GM18520 (cell line): ENCODE results near the gene PRKN.

Source experiments
- ATAC-seq: cut with Tn5 transposase; IDR thresholded peaks from one replicate; pipeline ENCODE4 v1.9.1; 2021; ENCODE audit not compliant: unreplicated experiment

The PRKN gene

GRCh38 chr6:162711376-162711775 lies 16.2 kb downstream of the PRKN start:
- no peak for ATAC-seq

- ATAC-seq, result no peak
Measured at GRCh38 chr6:162710936-162711335, 16.6 kb downstream of the PRKN start.

- ATAC-seq, result no peak
Measured at GRCh38 chr6:162710419-162710818, 17.1 kb downstream of the PRKN start.

GRCh38 chr6:162709431-162709830 lies 18.1 kb downstream of the PRKN start:
- ATAC-seq, result no peak

GRCh38 chr6:162708971-162709370 lies 18.6 kb downstream of the PRKN start:
- ATAC-seq, result no peak

GRCh38 chr6:162706232-162706631 lies 21.3 kb downstream of the PRKN start:
- no peak for ATAC-seq

- ATAC-seq, result no peak
Measured at GRCh38 chr6:162705736-162706135, 21.8 kb downstream of the PRKN start.

GRCh38 chr6:162704001-162704400 lies 23.6 kb downstream of the PRKN start:
- no peak for ATAC-seq

GRCh38 chr6:162702446-162702845 lies 25.1 kb downstream of the PRKN start:
- ATAC-seq, result no peak

- ATAC-seq, result no peak
Measured at GRCh38 chr6:162701551-162701950, 26.0 kb downstream of the PRKN start.

GRCh38 chr6:162700966-162701365 lies 26.6 kb downstream of the PRKN start:
- ATAC-seq, result no peak

- no peak for ATAC-seq
Measured at GRCh38 chr6:162699961-162700360, 27.6 kb downstream of the PRKN start.

- no peak for ATAC-seq
Measured at GRCh38 chr6:162698440-162698839, 29.1 kb downstream of the PRKN start.

- ATAC-seq, result no peak
Measured at GRCh38 chr6:162697872-162698403, 29.6 kb downstream of the PRKN start.

GRCh38 chr6:162690158-162690557 lies 37.4 kb downstream of the PRKN start:
- no peak for ATAC-seq

GRCh38 chr6:162688751-162689345 lies 38.7 kb downstream of the PRKN start:
- no peak for ATAC-seq

- ATAC-seq, result no peak
Measured at GRCh38 chr6:162685586-162685985, 42.0 kb downstream of the PRKN start.

GRCh38 chr6:162684961-162685360 lies 42.6 kb downstream of the PRKN start:
- ATAC-seq, result no peak

GRCh38 chr6:162684052-162684451 lies 43.5 kb downstream of the PRKN start:
- no peak for ATAC-seq

GRCh38 chr6:162683135-162683534 lies 44.4 kb downstream of the PRKN start:
- no peak for ATAC-seq

GRCh38 chr6:162681447-162681846 lies 46.1 kb downstream of the PRKN start:
- ATAC-seq, result no peak

- ATAC-seq, result no peak
Measured at GRCh38 chr6:162680871-162681270, 46.7 kb downstream of the PRKN start.

- ATAC-seq, result no peak
Measured at GRCh38 chr6:162680367-162680766, 47.2 kb downstream of the PRKN start.
